DOHH2 (cell line): Measurements from ENCODE around the gene AWAT2.

Source experiments
- H3F3A ChIP-seq: fragments of 200-600 bp; sonication (generic), shearing (Covaris generic); 2 replicates; pipeline ENCODE4 v1.6.0; 2016; ENCODE audit warnings: antibody characterized with exemption, mild to moderate bottlenecking; ENCODE audit not compliant: control insufficient read depth, insufficient read depth
- H3K27ac ChIP-seq: fragments of 200-600 bp; sonication (generic); 2 replicates; pipeline ENCODE4 v1.5.1; 2014; ENCODE audit warnings: low read depth, mild to moderate bottlenecking, low read length, moderate library complexity
- H3K27me3 ChIP-seq: fragments of 200-600 bp; sonication (generic); 2 replicates; pipeline ENCODE4 v1.6.1; 2014; ENCODE audit warnings: mild to moderate bottlenecking, low read length, mixed read lengths; ENCODE audit not compliant: control insufficient read depth
- H3K36me3 ChIP-seq: fragments of 200-600 bp; sonication (generic); 2 replicates; pipeline ENCODE4 v1.6.1; 2014; ENCODE audit warnings: mild to moderate bottlenecking, low read length, moderate library complexity, mixed read lengths; ENCODE audit not compliant: control insufficient read depth
- H3K4me1 ChIP-seq: fragments of 200-600 bp; sonication (generic); 2 replicates; pipeline ENCODE4 v1.6.1; 2014; ENCODE audit warnings: mild to moderate bottlenecking, low read length, mixed read lengths; ENCODE audit not compliant: control insufficient read depth
- H3K4me2 ChIP-seq: fragments of 200-600 bp; sonication (generic); 2 replicates; pipeline ENCODE4 v1.6.0; 2014; ENCODE audit warnings: mild to moderate bottlenecking, low read length, moderate library complexity
- H3K4me3 ChIP-seq: fragments of 200-600 bp; sonication (generic); 2 replicates; pipeline ENCODE4 v1.5.1; 2014; ENCODE audit warnings: mild to moderate bottlenecking, low read length, mixed read lengths
- H3K79me2 ChIP-seq: fragments of 200-600 bp; sonication (generic); 2 replicates; pipeline ENCODE4 v1.6.1; 2014; ENCODE audit warnings: mild to moderate bottlenecking, low read length, mixed read lengths; ENCODE audit not compliant: control insufficient read depth
- H3K9me2 ChIP-seq: fragments of 200-600 bp; sonication (generic); replicated peaks from 2 replicates; pipeline ENCODE4 v1.6.1; 2014; ENCODE audit warnings: mild to moderate bottlenecking, low read length, mixed read lengths; ENCODE audit not compliant: control insufficient read depth
- H3K9me3 ChIP-seq: fragments of 200-600 bp; sonication (generic); 2 replicates; pipeline ENCODE4 v1.6.1; 2014; ENCODE audit warnings: antibody characterized with exemption, low read length, mixed read lengths; ENCODE audit not compliant: control insufficient read depth, insufficient read depth
- H4K20me1 ChIP-seq: fragments of 200-600 bp; sonication (generic); 2 replicates; pipeline ENCODE4 v1.6.0; 2014; ENCODE audit warnings: low read depth, mild to moderate bottlenecking, antibody characterized with exemption, low read length, moderate library complexity; ENCODE audit not compliant: control insufficient read depth, insufficient read depth
- CTCF ChIP-seq: fragments of 200-600 bp; sonication (generic); IDR thresholded peaks from one replicate; pipeline ENCODE4 v1.5.1; 2014; ENCODE audit warnings: antibody characterized with exemption, mild to moderate bottlenecking, low read depth, low read length; ENCODE audit not compliant: poor library complexity, severe bottlenecking
- EZH2phosphoT487 ChIP-seq: fragments of 200-600 bp; sonication (generic); IDR thresholded peaks from 2 replicates; pipeline ENCODE4 v1.6.1; 2017; ENCODE audit warnings: borderline replicate concordance, mild to moderate bottlenecking, antibody characterized with exemption, low read length, moderate library complexity, mixed read lengths

Gene AWAT2

GRCh38 chrX:70022616-70023015 is 27.1 kb downstream of the AWAT2 start:
- Histone ChIP-seq H3K4me1 (no peaks in the 10 kb centered on the region), H3K79me2 (no peaks in the 10 kb centered on the region), H3K9me2 (no peaks in the 10 kb centered on the region), H3K36me3 (no peaks in the 10 kb centered on the region), H3F3A (no peaks in the 10 kb centered on the region), H3K27me3 (no peaks in the 10 kb centered on the region), H3K4me2 (no peak overlapping the region), H3K27ac (no peak overlapping the region), H3K4me3 (no peak overlapping the region), H4K20me1 (no peaks in the 10 kb centered on the region), H3K9me3 (no peaks in the 10 kb centered on the region)
- TF ChIP-seq EZH2phosphoT487: no peak
- no peak for TF ChIP-seq CTCF

DNA sequence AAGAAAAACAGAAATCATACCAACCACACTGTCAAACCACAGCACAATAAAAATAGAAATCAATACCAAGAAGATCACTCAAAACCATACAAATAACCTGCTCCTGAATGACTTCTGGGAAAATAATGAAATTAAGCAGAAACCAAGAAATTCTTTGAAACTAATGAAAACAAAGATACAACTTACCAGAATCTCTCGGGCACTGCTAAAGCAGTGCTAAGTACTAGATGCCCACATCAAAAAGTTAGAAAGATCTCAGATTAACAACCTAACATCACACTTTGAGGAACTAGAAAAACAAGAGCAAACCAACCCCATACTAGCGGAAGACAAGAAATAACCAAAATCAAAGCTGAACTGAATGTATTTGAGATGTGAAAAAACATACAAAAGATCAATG is 33.2 kb downstream of the AWAT2 start:
- Histone ChIP-seq H3K4me1 (no peaks in the 10 kb centered on the region), H3K79me2 (no peaks in the 10 kb centered on the region), H3K4me2 (no peak overlapping the region), H3K9me3 (no peaks in the 10 kb centered on the region), H3K9me2 (no peaks in the 10 kb centered on the region), H3F3A (no peaks in the 10 kb centered on the region), H4K20me1 (no peaks in the 10 kb centered on the region), H3K4me3 (no peak overlapping the region), H3K27ac (no peak overlapping the region), H3K27me3 (no peaks in the 10 kb centered on the region), H3K36me3 (no peaks in the 10 kb centered on the region)
- TF ChIP-seq EZH2phosphoT487 (no peak), CTCF (no peak)

DNA sequence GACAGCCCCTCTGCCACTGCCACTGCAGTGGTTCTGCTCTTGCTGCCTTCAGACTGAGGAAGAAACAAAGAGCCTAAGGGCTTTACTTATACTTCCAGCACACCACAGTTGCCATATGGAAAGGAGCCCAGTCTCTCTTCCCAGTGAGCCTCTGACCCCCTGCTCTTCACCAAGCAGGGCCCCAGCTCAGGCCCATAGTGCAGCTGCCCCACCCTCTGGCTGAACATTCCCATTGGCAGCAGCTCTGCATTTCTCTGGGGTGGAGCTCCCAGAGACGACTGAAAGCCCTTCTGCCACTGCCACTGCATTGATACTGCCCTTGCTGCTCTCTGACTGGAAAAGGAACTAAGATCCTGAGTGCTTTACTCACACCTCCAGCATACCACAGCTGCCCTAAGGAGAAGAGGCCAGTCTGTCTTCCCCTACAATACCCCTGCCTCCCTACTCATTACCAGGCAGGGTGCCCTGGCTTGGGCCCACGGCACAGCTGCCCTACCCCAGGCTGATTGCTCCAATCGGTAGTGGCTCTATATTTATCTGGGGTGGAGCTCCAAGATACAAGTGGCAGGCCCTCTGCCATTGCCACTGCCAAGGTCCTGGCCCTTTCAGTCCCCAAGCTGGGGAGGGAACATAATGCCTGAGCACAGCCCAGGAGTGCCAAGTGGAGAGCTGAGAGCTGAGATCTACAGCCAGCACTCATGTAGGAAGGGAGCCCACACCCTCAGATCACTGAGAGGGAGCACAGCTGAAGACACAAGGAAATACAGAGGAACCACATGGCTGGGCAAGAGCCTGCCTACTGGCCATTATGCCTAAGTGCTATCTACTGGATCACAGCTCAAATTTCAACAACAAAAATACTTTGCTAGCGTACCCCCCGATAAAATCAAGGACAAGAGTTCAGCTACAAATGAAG is 36.0 kb downstream of the AWAT2 start:
- H3K79me2 ChIP-seq: no peaks in the 10 kb centered on the region
- no peaks in the 10 kb centered on the region for H4K20me1 ChIP-seq
- no peaks in the 10 kb centered on the region for H3K4me1 ChIP-seq
- H3K9me2 ChIP-seq: no peaks in the 10 kb centered on the region
- H3K4me3 ChIP-seq: no peak overlapping the region
- no peak overlapping the region for H3K4me2 ChIP-seq
- no peaks in the 10 kb centered on the region for H3F3A ChIP-seq
- TF ChIP-seq CTCF (no peak), EZH2phosphoT487 (no peak)
- no peak overlapping the region for H3K27ac ChIP-seq
- no peaks in the 10 kb centered on the region for H3K9me3 ChIP-seq
- no peaks in the 10 kb centered on the region for H3K36me3 ChIP-seq
- H3K27me3 ChIP-seq: no peaks in the 10 kb centered on the region
